ENCODE measurements around the gene TSPAN18.

The TSPAN18 gene

DNA sequence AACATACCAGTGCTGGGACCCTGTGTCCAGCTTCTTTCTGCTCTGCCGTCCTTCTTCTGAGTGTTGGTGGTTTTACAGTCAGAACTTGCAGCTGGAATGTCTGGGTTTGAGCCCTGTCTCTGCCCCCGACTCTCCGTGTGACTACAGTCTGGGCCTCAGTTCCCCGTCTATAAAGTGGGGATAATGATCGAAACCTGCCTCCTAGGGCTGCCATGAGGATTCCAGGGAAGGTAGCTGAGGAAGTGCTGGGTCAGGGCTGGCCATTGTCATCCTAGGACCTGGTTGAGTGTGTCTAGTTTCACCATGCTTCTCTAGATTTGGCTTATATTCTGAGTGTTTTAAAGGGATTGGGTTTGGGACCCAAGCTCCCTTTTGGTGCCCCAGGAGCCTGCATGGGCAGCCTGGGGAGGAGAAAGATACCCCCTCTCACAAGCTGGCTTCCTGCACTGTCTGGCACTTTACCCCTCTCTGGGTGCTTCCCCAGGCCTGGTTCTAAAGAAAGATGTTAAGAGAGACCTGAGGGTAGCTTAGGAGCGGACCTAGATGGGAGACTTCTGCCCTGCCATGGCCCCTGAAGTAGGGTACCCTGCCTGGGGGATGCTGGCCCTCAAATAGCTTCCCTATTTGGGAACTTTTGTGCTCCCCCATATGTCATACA, 49.9 kb downstream of the TSPAN18 start:
- DNase-seq (ENCODE audit: extremely low read depth in 1 of 2, low read depth in 1 of 2): no peak

DNA sequence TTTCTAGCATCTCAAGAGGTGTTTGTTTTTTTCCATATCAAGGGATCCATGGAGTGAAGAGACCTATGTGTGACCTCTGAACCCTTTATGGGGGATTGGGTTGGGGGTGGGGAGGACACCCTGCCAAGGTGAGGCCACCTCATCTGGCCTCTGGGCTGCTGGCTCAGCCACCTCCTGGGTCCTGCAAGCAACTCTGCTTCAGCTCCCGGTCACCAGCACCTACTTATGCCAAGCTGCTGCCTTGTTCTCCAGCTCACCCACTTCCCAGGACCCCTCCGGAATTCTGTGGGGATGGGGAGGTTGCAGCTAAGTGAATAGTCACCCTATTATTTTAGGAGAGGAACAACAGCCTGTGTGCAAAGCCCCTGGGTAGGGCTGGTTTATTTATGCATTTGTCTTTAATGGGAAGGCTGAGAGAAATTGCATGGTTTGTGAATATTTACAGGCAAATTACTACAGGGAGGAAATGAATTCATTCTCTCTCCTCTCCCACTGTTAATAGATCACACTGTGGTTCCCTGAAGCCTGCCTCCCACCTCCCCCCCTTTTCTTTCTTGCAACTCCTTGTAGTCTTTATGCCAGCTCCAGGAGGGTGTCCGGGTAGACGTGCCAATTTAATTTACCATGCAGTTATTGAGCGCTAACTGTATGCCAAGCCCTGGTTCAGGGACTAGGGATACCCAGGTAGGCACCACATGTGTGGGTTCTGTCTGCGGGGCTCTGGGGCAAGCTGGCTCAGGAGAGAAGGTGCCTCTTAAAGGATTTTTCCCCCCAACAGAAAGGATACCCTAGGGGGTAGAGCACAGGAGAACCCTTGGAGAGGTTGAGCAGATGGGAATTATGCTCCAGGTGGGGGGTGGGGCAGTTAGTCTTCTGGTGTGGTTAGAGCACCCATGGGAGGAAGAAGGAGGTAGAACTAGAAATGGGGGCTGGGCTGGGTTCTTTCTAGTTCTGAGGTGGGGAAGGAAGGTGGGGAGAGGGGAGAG, 50.7 kb downstream of the TSPAN18 start:
- DNase-seq (ENCODE audit: extremely low read depth in 1 of 2, low read depth in 1 of 2): no peak

DNA sequence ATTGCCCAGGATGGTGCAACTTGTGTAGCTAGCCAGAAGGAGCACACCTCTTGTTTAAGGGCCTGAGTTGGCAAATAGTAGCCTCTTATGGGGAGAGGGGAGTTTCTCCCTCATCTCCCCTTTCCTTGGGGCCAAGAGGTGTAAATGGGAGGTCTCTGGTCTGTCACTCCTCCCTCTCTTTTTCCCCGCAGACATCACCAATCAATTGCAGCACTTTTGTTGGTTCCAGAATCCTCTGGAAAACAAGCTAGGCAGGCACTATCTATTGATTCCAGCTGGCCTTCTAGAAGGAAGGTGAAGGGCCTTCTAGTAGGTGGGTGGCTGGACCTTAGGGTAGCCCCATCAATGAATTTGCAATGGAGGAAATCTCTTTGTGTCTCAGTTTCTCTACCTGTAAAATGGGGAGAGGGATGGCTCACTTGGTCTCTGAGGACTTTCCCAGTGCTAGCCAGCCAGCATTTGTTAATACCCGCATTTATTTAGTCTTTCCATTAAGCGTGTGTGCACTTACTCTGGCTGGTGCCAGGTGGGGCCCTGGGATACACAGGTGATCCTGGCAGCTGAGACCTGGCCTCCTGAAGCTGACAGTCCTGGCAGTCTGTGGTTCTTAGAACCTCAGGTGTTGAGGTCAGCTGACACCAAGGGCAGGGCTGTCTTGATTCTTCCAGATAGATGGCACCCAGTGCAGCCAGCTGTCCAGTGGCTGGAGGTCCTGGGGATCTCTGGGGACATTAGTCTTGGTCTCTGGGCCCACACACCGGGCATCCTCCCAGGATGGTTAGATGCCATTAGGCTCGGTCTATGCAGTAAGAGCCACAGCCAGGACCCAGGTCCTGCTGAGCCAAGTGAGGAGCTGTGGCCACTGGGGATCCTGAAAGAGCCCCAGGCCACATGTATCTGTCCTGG, 51.7 kb downstream of the TSPAN18 start:
- DNase-seq (ENCODE audit: extremely low read depth in 1 of 2, low read depth in 1 of 2): no peak

DNA sequence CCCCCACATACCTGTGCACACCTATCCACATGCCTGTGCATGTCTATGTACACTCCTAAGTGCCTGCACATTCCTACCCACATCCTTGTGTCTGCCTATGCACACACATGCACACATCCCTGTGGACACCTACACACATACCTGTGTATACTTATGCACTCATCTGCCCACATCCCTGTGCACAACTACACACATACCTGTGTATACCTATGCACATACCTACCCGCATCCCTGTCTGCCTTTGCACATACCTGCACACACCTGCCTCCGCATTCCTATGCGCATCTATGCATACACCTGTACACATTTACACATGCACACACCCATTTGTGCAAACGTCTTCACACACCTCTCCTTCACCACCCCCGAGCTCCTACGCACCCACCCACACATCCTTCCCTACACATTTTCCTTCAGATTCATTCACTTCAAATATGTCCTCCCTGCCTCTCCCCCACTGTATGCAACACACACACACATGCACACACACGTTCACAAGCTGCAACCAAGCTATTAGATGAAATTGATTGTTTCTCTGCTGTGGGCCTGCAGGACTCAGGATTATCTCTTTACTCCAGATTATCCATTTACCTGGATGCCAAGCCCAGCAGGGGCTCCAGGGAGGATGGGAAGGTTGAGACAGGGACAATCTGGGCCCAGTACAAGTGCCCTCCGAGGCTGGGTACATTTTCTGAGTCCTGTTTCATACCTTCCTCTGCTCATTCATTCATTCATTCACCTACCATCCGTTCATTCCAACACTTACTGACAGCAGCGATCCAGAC, 53.2 kb downstream of the TSPAN18 start:
- no peak for DNase-seq (ENCODE audit: extremely low read depth in 1 of 2, low read depth in 1 of 2)

DNA sequence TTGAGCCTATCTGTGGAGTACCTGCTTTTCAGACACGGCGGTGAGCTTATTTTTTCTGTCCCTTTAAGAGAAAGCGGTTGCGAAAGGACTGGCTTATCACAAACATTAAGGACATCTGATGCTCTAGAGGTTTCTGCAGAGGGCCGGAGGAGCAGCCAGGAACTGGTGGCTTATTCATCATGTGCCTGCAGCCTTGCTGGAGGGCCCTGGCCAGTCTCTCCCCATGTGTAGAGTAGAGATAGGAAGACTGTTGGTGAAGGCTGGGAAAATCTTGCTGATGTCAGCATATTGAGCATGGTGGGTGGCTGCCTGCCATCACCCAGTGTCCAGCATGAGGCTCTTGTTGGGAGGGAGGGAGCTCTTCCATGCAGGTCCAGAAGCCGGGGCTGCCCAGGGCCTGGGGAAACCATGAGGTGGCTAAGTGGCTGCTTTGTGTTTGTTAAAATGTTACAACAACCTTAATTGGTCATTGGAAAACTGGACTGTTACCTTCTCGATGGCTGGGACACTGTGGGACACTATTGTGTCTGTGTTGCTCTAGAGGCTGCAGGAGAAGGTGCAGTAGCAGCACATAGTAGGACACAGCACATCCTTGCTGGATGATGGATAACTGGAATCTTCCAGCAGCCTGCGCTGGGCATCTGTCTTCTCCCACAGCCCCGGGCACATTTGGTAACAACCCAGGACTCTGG, 54.3 kb downstream of the TSPAN18 start:
- DNase-seq (ENCODE audit: extremely low read depth in 1 of 2, low read depth in 1 of 2): no peak

DNA sequence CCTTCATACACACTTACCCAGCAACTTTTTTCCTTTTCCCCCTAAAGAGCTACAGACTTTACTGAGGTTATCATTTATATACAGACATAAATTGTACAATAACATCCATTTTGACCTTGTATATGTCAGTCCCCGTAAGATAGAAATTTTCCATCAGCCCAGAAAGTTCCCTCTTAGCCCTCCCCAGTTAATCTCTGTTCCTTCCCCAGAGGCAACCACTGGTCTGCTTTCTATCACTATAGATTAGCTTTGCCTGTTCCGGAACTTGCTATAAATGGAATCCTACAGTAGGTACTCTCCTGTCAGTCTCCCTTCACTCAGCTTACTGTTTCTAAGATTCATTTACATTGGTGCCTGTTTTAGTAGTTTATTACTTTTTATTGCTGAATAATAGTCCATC, 54.9 kb downstream of the TSPAN18 start:
- DNase-seq (ENCODE audit: extremely low read depth in 1 of 2, low read depth in 1 of 2): no peak

DNA sequence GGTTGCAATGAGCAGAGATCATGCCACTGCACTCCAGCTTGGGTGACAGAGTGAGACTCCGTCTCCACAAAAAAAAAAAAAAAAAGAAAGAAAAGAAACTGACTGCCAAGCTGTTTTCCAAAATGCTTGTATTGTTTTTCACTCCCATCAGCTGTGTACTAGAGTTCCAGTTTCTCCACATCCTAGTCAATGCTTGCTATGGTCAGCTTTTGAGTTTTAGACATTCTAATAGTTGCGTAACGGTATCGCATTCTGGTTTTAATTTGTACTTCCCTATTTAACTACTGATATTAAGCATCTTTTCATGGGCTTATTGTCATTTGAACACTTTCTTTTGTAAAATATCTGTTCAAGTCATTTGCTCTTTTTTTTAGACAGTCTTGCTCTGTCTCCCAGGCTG, 55.7 kb downstream of the TSPAN18 start:
- no peak for DNase-seq (ENCODE audit: extremely low read depth in 1 of 2, low read depth in 1 of 2)

DNA sequence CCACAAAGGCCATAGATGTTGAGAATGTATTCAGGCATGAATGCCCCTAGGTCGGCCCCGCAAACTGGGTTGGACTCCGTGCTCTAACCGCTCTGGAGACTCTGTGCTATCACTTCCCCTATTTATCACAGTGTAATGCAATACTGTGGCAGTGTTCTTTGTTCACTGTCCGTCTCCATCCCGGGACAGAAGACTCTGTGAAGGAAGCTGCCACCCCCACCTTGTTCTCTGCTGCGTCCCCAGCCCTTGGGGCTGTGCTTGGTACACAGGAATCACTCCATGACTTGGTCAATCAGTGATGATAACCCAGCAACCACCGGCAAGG, 57.6 kb downstream of the TSPAN18 start:
- DNase-seq (ENCODE audit: extremely low read depth in 1 of 2, low read depth in 1 of 2): no peak

DNA sequence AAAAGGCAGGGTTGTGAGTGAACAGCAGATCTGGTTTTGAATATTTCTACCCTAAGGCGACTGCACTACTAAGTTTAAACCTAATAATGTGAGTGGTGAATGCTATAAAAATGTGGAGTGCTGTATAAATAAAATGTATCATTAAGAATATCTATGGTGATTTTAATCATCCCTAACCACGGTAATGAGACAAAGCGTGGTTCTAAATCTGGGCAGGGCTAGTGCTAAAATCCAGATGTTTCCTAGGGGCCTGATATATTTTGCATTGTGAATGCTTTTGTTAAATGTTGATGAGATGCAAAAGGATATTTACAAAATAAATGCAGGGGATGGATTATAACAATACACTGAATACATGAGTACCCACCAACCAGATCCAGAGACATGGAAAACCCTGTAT, 58.1 kb downstream of the TSPAN18 start:
- no peak for DNase-seq (ENCODE audit: extremely low read depth in 1 of 2, low read depth in 1 of 2)

DNA sequence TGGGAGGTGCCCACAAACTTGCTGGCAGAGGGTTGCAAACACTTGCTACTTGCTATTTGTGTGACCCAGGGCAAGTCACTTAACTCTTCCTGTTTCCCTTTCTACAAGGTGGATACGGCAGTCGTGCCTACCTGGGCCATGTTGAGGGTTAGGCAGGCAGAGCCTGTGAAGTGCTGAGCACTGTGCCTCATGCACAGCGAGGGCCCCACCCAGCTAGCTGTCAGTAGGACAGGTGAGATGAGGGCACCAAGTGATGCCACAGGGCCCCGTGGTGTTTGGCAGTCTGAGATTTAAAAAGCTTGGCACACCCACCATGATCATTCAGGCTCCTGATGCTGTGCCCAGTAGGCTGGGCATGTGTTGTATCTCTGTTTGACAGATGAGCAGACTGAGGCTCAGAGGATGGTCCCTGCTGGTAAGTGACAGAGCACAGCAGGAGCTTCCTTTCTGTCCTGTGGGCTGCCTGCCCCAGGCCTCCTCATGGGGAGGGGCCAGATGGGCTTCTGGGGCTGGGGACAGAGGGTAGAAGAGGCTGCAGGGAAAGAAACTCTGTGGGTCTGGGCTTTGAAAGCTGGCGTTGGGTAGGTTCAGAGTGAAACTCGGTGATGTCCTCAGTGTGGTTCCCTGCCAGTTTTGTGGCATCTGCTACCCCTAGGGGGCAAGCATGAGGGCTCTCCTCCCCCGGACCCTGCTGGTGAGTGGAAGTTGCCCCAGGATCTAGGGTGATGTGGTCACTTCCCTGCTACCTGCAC, 59.3 kb downstream of the TSPAN18 start:
- no peak for DNase-seq (ENCODE audit: extremely low read depth in 1 of 2, low read depth in 1 of 2)

DNA sequence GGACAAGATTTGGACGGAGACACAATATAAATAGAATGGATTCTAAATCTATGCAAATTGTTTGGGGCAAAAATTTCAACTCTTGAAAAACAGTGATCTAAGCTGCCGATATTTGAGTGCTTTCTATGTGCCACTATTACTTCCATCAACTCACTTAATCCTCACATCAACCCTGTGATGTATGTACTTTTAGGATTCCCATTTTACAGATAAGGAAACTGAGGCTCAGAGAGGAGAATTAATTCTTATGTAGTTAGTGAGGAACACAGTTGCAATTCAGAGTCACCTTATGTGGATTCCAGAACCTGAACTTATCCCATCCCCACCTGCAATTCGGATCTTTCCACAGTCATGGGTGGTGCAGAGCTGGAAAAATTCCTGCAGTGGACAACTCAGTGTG, 60.3 kb downstream of the TSPAN18 start:
- DNase-seq (ENCODE audit: extremely low read depth in 1 of 2, low read depth in 1 of 2): no peak

DNA sequence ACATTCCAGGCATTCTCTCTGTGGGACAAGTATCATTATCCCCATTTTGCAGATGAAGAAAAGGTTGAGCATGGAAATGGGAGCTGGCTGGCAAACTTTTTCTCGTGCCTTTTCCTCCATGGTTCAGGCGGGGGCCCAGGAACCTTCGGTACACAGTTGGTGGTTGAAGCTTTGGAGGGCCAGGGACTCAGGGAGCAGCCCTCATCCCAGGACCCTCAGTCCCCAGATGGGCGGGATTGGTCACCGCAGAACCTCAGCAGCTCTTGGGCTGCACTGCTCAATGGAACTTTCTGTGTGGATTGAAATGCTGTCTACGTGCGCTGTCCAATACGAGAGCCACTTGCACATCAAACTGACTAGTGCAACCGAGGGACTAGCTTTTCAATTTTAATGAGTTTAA, 61.2 kb downstream of the TSPAN18 start:
- no peak for DNase-seq (ENCODE audit: extremely low read depth in 1 of 2, low read depth in 1 of 2)

DNA sequence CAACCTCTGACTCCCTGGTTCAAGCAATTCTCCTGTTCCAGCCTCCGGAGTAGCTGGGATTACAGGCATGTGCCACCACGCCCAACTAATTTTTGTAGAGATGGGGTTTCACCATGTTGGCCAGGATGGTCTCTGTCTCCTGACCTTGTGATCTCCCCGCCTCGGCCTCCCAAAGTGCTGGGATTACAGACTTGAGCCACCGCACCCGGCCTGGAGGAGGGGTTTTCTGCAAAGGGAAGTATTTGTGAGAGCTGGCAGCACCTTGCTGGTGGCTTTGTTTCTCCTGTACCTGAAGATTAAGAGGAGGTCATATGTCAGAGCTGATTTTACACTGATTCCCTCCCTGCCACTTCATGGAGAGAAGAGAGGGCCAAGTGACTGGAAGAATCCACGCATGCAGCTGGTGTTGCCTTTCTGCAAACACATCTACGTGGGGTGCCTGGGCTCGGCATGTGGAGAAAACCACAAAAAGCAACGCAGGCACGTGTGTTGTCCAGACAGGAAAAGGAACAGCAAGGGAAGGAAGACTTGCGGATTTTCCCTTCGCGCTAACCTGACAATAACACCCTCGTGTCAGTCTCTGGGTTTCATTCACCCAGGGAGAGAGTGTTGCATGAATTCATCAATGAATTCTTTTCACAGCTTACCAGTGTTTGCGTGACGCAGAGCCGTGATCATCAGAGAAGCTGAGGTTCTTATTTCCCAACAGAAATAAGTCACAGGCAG, 61.9 kb downstream of the TSPAN18 start:
- DNase-seq (ENCODE audit: extremely low read depth in 1 of 2, low read depth in 1 of 2): no peak

DNA sequence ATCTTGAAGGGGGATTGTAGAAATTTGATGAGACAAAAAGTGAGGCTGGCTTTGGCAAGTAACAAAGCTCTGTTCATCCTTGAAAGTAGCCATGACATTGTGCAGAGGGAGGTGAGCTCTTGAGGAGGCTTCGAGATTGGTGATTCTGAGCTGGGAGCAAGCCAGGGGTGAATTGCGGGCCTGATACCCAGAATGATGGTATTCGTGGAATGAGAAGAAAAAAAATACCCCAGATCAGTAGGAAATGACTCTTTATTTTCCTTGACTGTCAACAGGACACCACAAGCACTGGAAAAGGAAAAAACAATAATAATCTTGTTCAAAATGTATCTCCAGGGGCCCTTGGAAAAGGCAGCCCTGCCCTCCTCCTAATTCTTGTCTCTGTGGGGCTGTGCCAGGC, 62.7 kb downstream of the TSPAN18 start:
- DNase-seq (ENCODE audit: extremely low read depth in 1 of 2, low read depth in 1 of 2): no peak

DNA sequence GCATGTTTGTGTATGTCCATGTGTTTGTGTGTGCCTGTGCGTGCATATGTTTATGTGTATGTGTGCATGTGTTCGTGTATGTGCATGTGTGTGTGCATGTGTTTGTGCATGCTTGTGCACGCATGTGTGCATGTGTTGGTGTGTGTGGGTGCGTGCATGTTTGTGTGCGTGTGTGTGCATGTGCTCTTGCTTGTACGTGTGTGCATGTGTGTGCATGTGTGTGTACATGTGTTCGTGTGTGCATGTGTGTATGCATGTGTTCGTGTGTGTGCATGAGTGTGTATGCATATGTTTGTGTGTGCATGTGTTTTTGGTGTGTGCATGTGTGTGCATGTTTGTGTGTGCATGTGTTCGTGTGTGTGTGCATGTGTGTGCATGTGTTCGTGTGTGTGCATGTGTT, 63.4 kb downstream of the TSPAN18 start:
- no peak for DNase-seq (ENCODE audit: extremely low read depth in 1 of 2, low read depth in 1 of 2)

DNA sequence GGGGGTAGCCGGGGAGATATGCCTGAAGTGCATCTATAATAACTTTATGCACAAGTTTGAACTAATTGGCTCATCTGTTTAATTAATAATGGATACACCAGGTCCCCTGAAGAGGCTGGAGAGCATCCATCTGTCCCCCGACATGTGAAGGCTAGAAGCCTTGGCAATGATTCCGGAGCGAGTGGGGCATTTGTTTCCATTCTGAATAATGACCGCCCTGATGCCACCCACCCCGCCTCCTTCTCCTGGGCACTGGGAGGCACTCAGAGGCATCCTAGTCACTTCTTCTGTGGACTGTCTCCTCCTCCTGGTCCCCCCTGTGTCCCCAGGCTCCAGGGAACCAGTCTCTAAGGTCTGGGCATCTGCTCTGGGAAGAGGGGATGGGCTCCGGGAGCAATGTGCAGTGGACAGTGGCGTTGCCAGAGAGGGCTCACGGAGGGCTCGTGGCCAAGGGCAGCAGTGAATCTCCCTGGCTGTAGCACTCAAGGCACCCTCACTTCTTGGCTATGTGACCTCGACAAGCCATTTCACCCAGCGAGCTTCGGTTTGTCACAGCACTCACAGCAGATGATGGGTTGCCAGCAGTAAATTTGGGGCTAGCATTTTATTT, 64.7 kb downstream of the TSPAN18 start:
- no peak for DNase-seq (ENCODE audit: extremely low read depth in 1 of 2, low read depth in 1 of 2)

DNA sequence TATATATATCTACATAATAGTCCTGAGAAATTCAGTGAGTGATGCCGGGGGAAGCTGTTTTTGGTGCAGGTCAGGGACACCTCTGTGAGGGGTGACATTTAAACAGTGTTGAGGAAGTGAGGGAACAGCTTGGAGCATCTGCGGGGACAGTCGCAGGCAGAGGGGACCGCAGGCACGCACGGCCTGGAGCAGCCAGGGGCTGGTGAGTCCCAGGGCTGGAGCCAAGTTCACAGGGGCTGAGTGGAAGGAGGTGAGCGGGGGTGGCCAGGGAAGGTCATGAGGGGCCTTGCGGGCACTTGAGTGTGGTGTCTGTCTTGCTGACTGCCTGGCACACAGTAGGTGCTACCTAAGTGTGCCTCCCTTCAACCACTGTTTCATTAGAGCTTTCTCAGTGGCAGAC, 65.4 kb downstream of the TSPAN18 start:
- DNase-seq (ENCODE audit: extremely low read depth in 1 of 2, low read depth in 1 of 2): no peak

DNA sequence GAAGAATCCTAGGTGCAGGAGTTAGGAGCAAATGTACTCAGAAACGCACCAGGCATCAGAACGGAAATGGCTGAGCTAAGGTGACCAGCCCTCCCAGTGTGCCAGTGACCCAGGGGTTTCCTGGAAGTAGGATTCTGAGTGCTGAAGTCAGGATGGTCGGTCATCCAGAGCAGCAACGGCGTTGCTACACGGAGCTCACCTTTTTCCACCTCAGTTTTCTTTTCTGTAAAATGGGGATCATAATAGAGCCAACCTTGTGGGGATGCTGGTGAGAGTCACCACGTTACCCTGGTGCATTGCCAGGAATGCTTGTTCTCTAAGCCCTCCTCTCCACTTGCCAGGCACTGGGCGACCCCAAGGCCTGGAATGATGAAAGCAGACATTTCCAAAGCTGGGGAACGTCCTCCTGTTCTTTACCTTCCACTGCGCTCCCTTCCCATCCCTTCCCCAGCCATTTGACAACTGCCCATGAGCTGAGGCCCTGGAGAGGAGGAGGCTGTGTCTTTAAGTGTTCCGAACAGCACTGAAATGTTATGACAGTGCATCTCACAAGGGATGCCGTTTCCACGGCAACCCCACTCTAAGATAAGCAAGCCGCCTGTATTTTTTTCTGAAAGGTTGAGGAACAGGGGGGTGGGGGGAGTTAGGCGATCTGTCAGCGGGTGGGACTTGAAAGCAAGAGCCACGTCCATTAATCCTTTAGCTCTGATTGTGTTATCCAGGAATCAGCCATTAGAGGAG, 66.8 kb downstream of the TSPAN18 start:
- no peak for DNase-seq (ENCODE audit: extremely low read depth in 1 of 2, low read depth in 1 of 2)
